Upper lobe of left lung (tissue), 4 donors: Measurements from ENCODE around the gene PDZD11.

Source experiments
- CTCF ChIP-seq, 6 experiments: fragments of 450-650 bp in 4 of 6; fragments of 200-600 bp in 2 of 6; sonication (generic) in 2 of 6; IDR thresholded peaks; one replicate each; pipeline ENCODE4 v1.5.1; 2016 to 2019; ENCODE audit warnings: antibody characterized with exemption in 6 of 6
- EP300 ChIP-seq, 4 donors: sonication (generic); formaldehyde crosslinking; IDR thresholded peaks; one replicate each; pipeline ENCODE4 v1.5.1; 2017; ENCODE audit warnings: antibody characterized with exemption in 4 of 4, control low read depth in 2 of 4
- POLR2A ChIP-seq, 4 donors: fragments of 450-650 bp; IDR thresholded peaks; one replicate each; pipeline ENCODE4 v1.5.1; 2016 to 2017; ENCODE audit warnings: antibody characterized with exemption in 4 of 4, mild to moderate bottlenecking in 2 of 4
- POLR2AphosphoS5 ChIP-seq, 2 donors: sonication (generic); formaldehyde crosslinking; IDR thresholded peaks; one replicate each; pipeline ENCODE4 v1.5.1; 2017; ENCODE audit warnings: antibody characterized with exemption in 2 of 2

DNA sequence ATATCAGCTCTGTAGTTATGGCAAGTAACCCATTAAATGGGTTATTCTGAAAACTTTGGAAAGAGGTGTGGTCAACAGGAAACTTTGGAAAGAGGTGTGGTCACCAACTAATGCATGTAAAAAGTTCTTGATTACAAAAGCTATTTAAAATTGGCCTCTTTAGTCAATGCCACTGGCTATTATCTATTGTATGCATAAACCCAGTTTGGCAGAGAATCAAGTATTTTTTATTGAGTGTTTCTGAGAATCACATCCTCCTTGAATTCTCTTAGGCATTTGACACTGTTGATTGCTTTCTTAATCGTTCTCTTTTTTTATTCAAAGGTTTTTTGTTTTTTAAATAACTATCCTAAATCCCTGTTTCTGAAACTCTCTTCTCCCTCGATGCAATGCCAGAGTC, 37.2 kb downstream of the PDZD11 start:
- TF ChIP-seq CTCF (IDR thresholded peaks at IDR 0.05) (no peak), POLR2A (IDR thresholded peaks at IDR 0.05) (no peak), EP300 (IDR thresholded peaks at IDR 0.05) (no peak), POLR2AphosphoS5 (IDR thresholded peaks at IDR 0.05) (no peak)
